ENCODE measurements around the gene ZNF668.

DNA sequence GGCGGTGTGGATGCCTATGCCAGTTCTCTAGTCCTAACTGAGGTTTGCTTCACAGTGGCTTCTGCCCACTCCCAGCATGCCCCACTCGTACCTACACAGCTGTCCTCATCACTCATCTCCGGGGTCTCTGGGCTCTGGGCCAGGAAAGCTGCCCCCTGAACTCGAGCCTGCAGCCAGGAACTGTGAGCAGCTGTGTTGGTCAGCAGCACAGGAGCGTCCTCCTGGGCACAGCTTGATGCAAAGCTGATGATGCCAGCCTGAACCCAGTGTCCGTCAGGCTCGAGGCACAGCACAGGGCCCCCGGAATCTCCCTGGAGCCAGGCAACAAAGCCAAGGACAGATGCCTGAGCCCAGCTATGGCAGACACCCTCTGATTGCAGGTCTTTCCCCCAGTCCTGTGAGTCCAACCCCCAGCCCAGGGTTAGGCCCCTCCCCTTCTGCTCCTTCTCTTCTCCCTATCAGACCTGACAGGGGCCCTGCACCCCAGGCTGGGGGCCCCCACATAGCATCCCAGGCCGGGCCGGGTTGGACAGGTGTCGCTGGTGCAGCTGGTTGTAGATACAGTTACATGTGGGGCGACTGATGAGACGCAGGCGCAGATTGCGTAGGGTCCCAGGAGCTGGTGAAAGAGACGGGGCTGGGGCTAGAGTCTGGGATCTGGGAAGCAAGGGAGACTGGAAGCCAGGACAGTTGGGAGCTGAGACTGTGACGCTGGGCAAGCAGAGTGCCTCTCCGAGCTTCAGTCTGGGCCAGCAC is 12.0 kb upstream of the ZNF668 start:
- TF ChIP-seq, protein P1, sequence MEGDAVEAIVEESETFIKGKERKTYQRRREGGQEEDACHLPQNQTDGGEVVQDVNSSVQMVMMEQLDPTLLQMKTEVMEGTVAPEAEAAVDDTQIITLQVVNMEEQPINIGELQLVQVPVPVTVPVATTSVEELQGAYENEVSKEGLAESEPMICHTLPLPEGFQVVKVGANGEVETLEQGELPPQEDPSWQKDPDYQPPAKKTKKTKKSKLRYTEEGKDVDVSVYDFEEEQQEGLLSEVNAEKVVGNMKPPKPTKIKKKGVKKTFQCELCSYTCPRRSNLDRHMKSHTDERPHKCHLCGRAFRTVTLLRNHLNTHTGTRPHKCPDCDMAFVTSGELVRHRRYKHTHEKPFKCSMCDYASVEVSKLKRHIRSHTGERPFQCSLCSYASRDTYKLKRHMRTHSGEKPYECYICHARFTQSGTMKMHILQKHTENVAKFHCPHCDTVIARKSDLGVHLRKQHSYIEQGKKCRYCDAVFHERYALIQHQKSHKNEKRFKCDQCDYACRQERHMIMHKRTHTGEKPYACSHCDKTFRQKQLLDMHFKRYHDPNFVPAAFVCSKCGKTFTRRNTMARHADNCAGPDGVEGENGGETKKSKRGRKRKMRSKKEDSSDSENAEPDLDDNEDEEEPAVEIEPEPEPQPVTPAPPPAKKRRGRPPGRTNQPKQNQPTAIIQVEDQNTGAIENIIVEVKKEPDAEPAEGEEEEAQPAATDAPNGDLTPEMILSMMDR (IDR thresholded peaks at IDR 0.05) = no peak
- TF ChIP-seq EP300 (IDR thresholded peaks at IDR 0.05; ENCODE audit: low read depth) = no peak
